HEK293 (cell line): ENCODE results near the gene DAND5.

Source experiments
- BCL6B ChIP-seq: fragments of 450-650 bp; formaldehyde crosslinking; IDR thresholded peaks from 2 replicates; pipeline ENCODE4 v1.5.1; 2017; ENCODE audit warnings: missing biosample characterization, missing genetic modification characterization
- FEZF1 ChIP-seq: fragments of 450-650 bp; formaldehyde crosslinking; IDR thresholded peaks from 2 replicates; pipeline ENCODE4 v1.5.1; 2016; ENCODE audit warnings: missing biosample characterization, missing genetic modification characterization
- KLF1 ChIP-seq: fragments of 450-650 bp; formaldehyde crosslinking; IDR thresholded peaks from 2 replicates; pipeline ENCODE4 v1.5.1; 2016; ENCODE audit warnings: missing biosample characterization, missing genetic modification characterization
- MEIS1 ChIP-seq: sonication (generic); formaldehyde crosslinking; IDR thresholded peaks from 2 replicates; pipeline ENCODE4 v1.8.1; 2022; ENCODE audit warnings: missing genetic modification reagents, mild to moderate bottlenecking, borderline replicate concordance
- OVOL3 ChIP-seq: fragments of 450-650 bp; formaldehyde crosslinking; IDR thresholded peaks from 2 replicates; pipeline ENCODE4 v1.5.1; 2016; ENCODE audit warnings: missing biosample characterization, missing genetic modification characterization
- SETDB1 ChIP-seq: IDR thresholded peaks from one replicate; pipeline ENCODE4 v1.6.1; 2017; ENCODE audit warnings: mild to moderate bottlenecking, low read length, moderate library complexity, mixed read lengths; ENCODE audit not compliant: insufficient read length
- ZBTB10 ChIP-seq: fragments of 450-650 bp; formaldehyde crosslinking; IDR thresholded peaks from 2 replicates; pipeline ENCODE4 v1.5.1; 2016; ENCODE audit warnings: missing biosample characterization, missing genetic modification characterization
- ZBTB17 ChIP-seq: fragments of 450-650 bp; formaldehyde crosslinking; IDR thresholded peaks from 2 replicates; pipeline ENCODE4 v1.5.1; 2016; ENCODE audit warnings: missing biosample characterization, missing genetic modification characterization
- ZBTB48 ChIP-seq: fragments of 450-650 bp; formaldehyde crosslinking; IDR thresholded peaks from 2 replicates; pipeline ENCODE4 v1.5.1; 2016; ENCODE audit warnings: missing biosample characterization, missing genetic modification characterization
- ZNF140 ChIP-seq: fragments of 450-650 bp; formaldehyde crosslinking; IDR thresholded peaks from 2 replicates; pipeline ENCODE4 v1.5.1; 2016; ENCODE audit warnings: missing biosample characterization, missing genetic modification characterization
- ZNF155 ChIP-seq: fragments of 450-650 bp; formaldehyde crosslinking; IDR thresholded peaks from 2 replicates; pipeline ENCODE4 v1.5.1; 2016; ENCODE audit warnings: missing biosample characterization, missing genetic modification characterization
- ZNF16 ChIP-seq: fragments of 450-650 bp; formaldehyde crosslinking; IDR thresholded peaks from 2 replicates; pipeline ENCODE4 v1.5.1; 2016; ENCODE audit warnings: low read depth, missing biosample characterization, missing genetic modification characterization
- ZNF19 ChIP-seq: fragments of 450-650 bp; formaldehyde crosslinking; IDR thresholded peaks from 2 replicates; pipeline ENCODE4; 2016; ENCODE audit warnings: missing biosample characterization, missing genetic modification characterization, low read depth
- ZNF2 ChIP-seq: fragments of 450-650 bp; formaldehyde crosslinking; IDR thresholded peaks from 2 replicates; pipeline ENCODE4 v1.5.1; 2016; ENCODE audit warnings: missing biosample characterization, missing genetic modification characterization
- ZNF214 ChIP-seq: fragments of 450-650 bp; formaldehyde crosslinking; IDR thresholded peaks from 2 replicates; pipeline ENCODE4 v1.5.1; 2017; ENCODE audit warnings: missing biosample characterization, mild to moderate bottlenecking, missing genetic modification characterization, borderline replicate concordance
- ZNF266 ChIP-seq: fragments of 450-650 bp; formaldehyde crosslinking; IDR thresholded peaks from 2 replicates; pipeline ENCODE4 v1.5.1; 2016; ENCODE audit warnings: missing biosample characterization, missing genetic modification characterization, low read depth
- ZNF341 ChIP-seq: fragments of 450-650 bp; formaldehyde crosslinking; IDR thresholded peaks from 2 replicates; pipeline ENCODE4; 2016; ENCODE audit warnings: low read depth, missing biosample characterization, missing genetic modification characterization
- ZNF394 ChIP-seq: fragments of 450-650 bp; formaldehyde crosslinking; IDR thresholded peaks from 2 replicates; pipeline ENCODE4 v1.5.1; 2016; ENCODE audit warnings: missing biosample characterization, missing genetic modification characterization, mild to moderate bottlenecking, moderate library complexity, borderline replicate concordance
- ZNF423 ChIP-seq: fragments of 450-650 bp; formaldehyde crosslinking; IDR thresholded peaks from 2 replicates; pipeline ENCODE4 v1.5.1; 2016; ENCODE audit warnings: missing biosample characterization, missing genetic modification characterization
- ZNF426 ChIP-seq: fragments of 450-650 bp; formaldehyde crosslinking; IDR thresholded peaks from 2 replicates; pipeline ENCODE4 v1.5.1; 2017; ENCODE audit warnings: missing biosample characterization, missing genetic modification characterization, mild to moderate bottlenecking, inconsistent platforms, moderate library complexity
- ZNF433 ChIP-seq: fragments of 450-650 bp; formaldehyde crosslinking; IDR thresholded peaks from 2 replicates; pipeline ENCODE4 v1.5.1; 2016; ENCODE audit warnings: missing biosample characterization, missing genetic modification characterization, low read depth
- ZNF473 ChIP-seq: fragments of 450-650 bp; formaldehyde crosslinking; IDR thresholded peaks from 2 replicates; pipeline ENCODE4 v1.5.1; 2017; ENCODE audit warnings: missing biosample characterization, missing genetic modification characterization
- ZNF555 ChIP-seq: fragments of 450-650 bp; formaldehyde crosslinking; conservative IDR thresholded peaks from 2 replicates; pipeline ENCODE4 v1.5.1; 2017; ENCODE audit warnings: missing biosample characterization, mild to moderate bottlenecking, missing genetic modification characterization, inconsistent platforms
- ZNF561 ChIP-seq: fragments of 450-650 bp; IDR thresholded peaks from 2 replicates; pipeline ENCODE4 v1.5.1; 2018; ENCODE audit warnings: missing biosample characterization, missing genetic modification characterization, borderline replicate concordance
- ZNF596 ChIP-seq: fragments of 450-650 bp; IDR thresholded peaks from 2 replicates; pipeline ENCODE4 v1.5.0; 2018; ENCODE audit warnings: missing biosample characterization, mild to moderate bottlenecking, missing genetic modification characterization, moderate library complexity
- ZNF623 ChIP-seq: fragments of 450-650 bp; formaldehyde crosslinking; IDR thresholded peaks from 2 replicates; pipeline ENCODE4 v1.5.1; 2016; ENCODE audit warnings: missing biosample characterization, missing genetic modification characterization
- ZNF664 ChIP-seq: fragments of 450-650 bp; formaldehyde crosslinking; IDR thresholded peaks from 2 replicates; pipeline ENCODE4 v1.5.1; 2016; ENCODE audit warnings: missing biosample characterization, missing genetic modification characterization
- ZNF692 ChIP-seq: fragments of 450-650 bp; formaldehyde crosslinking; IDR thresholded peaks from 2 replicates; pipeline ENCODE4 v1.5.1; 2016; ENCODE audit warnings: missing biosample characterization, missing genetic modification characterization
- ZNF843 ChIP-seq: fragments of 450-650 bp; formaldehyde crosslinking; IDR thresholded peaks from 2 replicates; pipeline ENCODE4 v1.5.1; 2016; ENCODE audit warnings: missing biosample characterization, missing genetic modification characterization
- ZSCAN23 ChIP-seq: fragments of 450-650 bp; formaldehyde crosslinking; IDR thresholded peaks from 2 replicates; pipeline ENCODE4 v1.5.1; 2016; ENCODE audit warnings: missing biosample characterization, missing genetic modification characterization
- TF ChIP-seq, protein P1 (sequence below): fragments of 450-650 bp; formaldehyde crosslinking; IDR thresholded peaks from 2 replicates; pipeline ENCODE4 v1.5.1; 2016; ENCODE audit warnings: missing biosample characterization, missing genetic modification characterization, borderline replicate concordance
- TF ChIP-seq, protein P2 (sequence below): fragments of 450-650 bp; formaldehyde crosslinking; IDR thresholded peaks from 2 replicates; pipeline ENCODE4 v1.5.1; 2016; ENCODE audit warnings: missing biosample characterization, missing genetic modification characterization
- TF ChIP-seq, protein P3 (sequence below): fragments of 450-650 bp; formaldehyde crosslinking; IDR thresholded peaks from 2 replicates; pipeline ENCODE4 v1.5.1; 2016; ENCODE audit warnings: missing biosample characterization, missing genetic modification characterization

The DAND5 gene

GRCh38 chr19:13022859-13023636 lies 53.7 kb downstream of the DAND5 start (continued):
- TF ChIP-seq ZNF214 (tag by site-specific recombination), result no peak
- no peak for TF ChIP-seq ZNF433 (tag by site-specific recombination)
- TF ChIP-seq ZNF596 (tag by site-specific recombination), result peak; percentile 99
- no peak for TF ChIP-seq ZNF555 (tag by site-specific recombination)
- no peak for TF ChIP-seq OVOL3
- TF ChIP-seq MEIS1 (CRISPR knock-in tag), result no peak
- no peak for TF ChIP-seq ZNF16
- TF ChIP-seq ZNF19, result no peak
- no peak for TF ChIP-seq FEZF1 (tag by site-specific recombination)
- TF ChIP-seq ZNF266, result no peak
- TF ChIP-seq, protein P1, sequence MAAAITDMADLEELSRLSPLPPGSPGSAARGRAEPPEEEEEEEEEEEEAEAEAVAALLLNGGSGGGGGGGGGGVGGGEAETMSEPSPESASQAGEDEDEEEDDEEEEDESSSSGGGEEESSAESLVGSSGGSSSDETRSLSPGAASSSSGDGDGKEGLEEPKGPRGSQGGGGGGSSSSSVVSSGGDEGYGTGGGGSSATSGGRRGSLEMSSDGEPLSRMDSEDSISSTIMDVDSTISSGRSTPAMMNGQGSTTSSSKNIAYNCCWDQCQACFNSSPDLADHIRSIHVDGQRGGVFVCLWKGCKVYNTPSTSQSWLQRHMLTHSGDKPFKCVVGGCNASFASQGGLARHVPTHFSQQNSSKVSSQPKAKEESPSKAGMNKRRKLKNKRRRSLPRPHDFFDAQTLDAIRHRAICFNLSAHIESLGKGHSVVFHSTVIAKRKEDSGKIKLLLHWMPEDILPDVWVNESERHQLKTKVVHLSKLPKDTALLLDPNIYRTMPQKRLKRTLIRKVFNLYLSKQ, result no peak
- TF ChIP-seq ZNF692 (tag by site-specific recombination), result no peak
- no peak for TF ChIP-seq ZNF341 (tag by site-specific recombination)
- TF ChIP-seq ZSCAN23, result no peak
- no peak for TF ChIP-seq ZNF423 (tag by site-specific recombination)
- peak; percentile 54 for TF ChIP-seq KLF1 (tag by site-specific recombination)
- TF ChIP-seq ZBTB48 (tag by site-specific recombination), result no peak
- no peak for TF ChIP-seq ZNF623 (tag by site-specific recombination)
- no peak for TF ChIP-seq ZBTB10 (tag by site-specific recombination)
- no peak for TF ChIP-seq SETDB1
- TF ChIP-seq ZNF140 (tag by site-specific recombination), result no peak
- no peak for TF ChIP-seq ZNF394 (tag by site-specific recombination)
- TF ChIP-seq ZNF473, result no peak
- no peak for TF ChIP-seq ZNF843 (tag by site-specific recombination)
- peak; percentile 57; the same call in 1 of the 2 replicates for TF ChIP-seq ZNF561 (tag by site-specific recombination)
- 0 out of 2 replicates have a peak, but pooled peaks have one; percentile 44 for TF ChIP-seq ZNF2 (tag by site-specific recombination)
- TF ChIP-seq ZNF426 (tag by site-specific recombination), result no peak
- peak; percentile 87 for TF ChIP-seq ZBTB17 (tag by site-specific recombination)
- TF ChIP-seq, protein P2, sequence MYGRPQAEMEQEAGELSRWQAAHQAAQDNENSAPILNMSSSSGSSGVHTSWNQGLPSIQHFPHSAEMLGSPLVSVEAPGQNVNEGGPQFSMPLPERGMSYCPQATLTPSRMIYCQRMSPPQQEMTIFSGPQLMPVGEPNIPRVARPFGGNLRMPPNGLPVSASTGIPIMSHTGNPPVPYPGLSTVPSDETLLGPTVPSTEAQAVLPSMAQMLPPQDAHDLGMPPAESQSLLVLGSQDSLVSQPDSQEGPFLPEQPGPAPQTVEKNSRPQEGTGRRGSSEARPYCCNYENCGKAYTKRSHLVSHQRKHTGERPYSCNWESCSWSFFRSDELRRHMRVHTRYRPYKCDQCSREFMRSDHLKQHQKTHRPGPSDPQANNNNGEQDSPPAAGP (tag by site-specific recombination), result no peak
- TF ChIP-seq ZNF664, result no peak
- no peak for TF ChIP-seq ZNF155 (tag by site-specific recombination)
- TF ChIP-seq BCL6B (tag by site-specific recombination), result no peak
- TF ChIP-seq, protein P3, sequence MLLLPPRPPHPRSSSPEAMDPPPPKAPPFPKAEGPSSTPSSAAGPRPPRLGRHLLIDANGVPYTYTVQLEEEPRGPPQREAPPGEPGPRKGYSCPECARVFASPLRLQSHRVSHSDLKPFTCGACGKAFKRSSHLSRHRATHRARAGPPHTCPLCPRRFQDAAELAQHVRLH (tag by site-specific recombination), result no peak
